CMK (cell line): Measurements from ENCODE around the gene PCBP4.
A peak's percentile ranks its signal among the peaks of the same experiment; 100 is the strongest.
"Not testable (repeated sequence)": the region's sequence is repeated elsewhere in the genome, so short reads cannot be mapped to it uniquely, and the experiment has no call there.

Source experiments
- DNase-seq: peaks from one replicate; pipeline ENCODE4 v3.0.0-alpha.2; 2010; ENCODE audit warnings: low read depth

Gene PCBP4

GRCh38 chr3:51994530-51994929, 27.3 kb upstream of the PCBP4 start:
- no peak for DNase-seq

DNA sequence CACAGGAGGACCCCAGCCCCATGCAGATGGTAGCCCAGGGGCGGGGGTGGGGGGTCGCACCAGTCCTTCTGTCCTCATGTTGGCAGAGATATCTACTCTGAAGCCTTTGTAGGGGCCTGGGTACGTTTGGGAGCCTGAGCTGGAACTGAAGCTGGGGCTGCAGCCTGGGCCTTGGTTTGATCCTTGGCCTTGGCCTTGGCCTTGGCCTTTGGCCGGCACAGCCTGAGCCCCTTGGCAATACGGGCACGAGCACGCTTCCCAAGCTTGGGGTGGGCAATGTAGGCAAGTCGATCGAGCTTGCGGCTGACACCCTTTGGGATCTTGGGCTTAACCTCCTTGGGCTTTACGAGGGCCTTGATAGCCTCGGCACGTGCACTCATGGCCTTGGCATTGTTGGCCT, 26.4 kb upstream of the PCBP4 start:
- DNase-seq: not testable (repeated sequence)

DNA sequence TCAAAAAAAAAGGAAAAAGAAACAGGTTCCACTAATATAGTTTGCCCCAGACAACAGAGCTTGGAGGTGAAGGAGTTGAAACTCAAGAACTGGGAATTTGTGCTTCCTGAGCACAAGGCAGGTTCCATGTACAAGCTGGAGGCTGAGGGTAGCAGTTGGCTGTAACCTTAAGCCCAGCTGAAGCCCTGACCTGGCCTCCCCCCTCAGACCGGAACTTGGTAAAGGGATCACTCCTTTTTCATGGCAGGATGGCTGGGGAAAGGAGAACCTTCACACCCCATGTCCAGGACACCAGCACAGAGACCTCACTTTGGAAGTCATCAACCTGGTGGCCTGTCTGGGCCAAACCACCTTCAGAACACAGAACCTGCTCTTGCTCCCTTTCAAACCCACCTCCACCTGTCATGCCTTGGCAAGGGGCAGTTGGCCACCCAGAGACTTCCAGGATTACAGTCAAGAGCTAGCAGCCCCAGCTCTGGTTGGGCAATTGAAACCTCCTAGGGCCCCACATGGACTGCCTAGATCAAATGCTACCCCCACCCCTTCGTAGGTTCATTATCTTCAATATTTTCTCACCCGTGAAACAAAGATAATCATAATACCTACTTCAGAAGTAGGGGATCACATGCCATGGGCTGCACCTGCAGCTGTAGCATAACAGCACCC, 24.9 kb upstream of the PCBP4 start:
- no peak for DNase-seq

DNA sequence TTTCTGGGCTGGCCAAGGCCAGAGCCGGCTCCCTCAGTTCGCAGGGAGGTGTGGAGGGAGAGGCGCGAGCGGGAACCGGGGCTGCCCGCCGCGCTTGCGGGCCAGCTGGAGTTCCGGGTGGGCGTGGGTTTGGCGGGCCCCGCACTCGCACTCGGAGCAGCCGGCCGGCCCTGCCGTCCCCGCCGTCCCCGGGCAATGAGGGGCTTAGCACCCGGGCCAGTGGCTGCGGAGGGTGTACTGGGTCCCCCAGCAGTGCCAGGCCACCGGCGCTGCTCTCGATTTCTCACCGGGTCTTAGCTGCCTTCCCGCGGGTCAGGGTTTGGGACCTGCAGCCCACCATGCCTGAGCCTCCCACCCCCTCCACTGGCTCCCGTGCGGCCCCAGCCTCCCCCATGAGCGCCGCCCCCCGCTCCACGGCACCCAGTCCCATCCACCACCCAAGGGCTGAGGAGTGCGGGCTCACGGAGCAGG, 23.3 kb upstream of the PCBP4 start:
- DNase-seq: not testable (repeated sequence)

DNA sequence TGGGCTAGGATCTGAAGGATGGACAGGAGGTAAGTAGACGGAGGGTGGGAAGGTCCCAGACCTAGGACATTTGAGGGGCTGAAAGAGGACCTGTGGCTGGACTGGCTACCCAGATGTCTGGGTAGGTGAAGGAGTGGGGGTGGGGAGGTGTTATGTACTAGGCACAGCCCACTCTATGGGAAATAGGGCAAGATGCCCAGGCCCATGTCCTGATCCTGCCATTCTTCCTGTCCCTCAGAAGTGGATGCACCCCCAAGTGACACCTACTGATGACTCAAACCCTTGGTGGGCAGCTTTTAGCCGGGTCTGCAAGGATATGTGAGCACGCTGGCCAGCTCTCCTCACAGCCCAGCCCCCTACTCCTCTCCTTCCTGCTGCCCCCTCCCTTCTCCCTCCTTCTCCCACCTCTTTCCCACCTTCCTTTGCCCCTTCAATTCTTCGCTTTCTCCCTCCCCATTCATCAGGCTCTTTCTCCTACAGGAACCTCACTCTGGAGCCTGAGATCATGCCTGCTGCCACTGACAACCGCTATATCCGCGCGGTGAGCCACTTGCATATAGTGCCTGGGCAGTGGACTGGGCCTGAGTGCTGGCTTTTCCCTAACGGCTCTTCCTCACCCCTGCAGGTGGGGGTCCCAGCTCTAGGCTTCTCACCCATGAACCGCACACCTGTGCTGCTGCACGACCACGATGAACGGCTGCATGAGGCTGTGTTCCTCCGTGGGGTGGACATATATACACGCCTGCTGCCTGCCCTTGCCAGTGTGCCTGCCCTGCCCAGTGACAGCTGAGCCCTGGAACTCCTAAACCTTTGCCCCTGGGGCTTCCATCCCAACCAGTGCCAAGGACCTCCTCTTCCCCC, 21.3 kb upstream of the PCBP4 start:
- no peak for DNase-seq

DNA sequence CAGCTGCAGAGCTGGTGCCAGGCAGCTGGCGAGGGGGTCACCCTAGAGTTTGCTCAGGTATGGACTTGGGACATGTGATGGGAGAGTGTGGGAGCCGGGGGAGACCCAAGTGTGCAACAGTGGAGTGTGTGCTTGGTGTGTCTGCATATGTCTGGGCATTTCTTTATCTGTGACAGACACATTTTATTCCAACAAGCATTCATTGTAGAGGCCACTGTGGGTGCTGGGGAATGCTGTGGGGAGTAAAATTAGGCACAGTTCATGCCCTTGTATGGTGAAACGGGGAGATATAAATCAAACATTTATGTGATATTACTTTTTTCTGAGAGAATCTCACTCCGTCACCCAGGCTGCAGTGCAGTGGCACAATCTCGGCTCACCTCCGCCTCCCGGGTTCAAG, 20.3 kb upstream of the PCBP4 start:
- DNase-seq: no peak

GRCh38 chr3:51986010-51986947, 19.0 kb upstream of the PCBP4 start:
- DNase-seq: no peak

- no peak for DNase-seq
Observed at GRCh38 chr3:51985063-51985462, 17.8 kb upstream of the PCBP4 start.

DNA sequence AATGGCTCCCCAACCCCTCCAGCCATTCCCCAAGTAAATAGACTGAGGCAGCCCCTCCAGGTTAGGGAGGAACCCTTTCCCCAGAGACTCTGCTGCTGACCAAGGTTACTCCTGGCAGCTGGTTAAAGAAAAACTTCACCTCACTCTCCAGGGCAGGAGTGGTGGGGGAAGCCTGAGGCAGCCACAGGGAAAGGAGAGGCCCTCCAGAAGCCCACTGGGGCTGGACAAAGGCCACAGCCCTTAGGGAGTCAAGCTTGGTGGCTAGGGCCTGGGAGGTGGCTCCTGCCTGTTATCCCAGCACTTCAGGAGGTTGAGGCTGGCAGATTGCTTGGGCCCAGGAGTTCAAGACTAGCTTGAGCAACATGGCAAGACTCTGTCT, 17.0 kb upstream of the PCBP4 start:
- no peak for DNase-seq

GRCh38 chr3:51983578-51984268, 16.5 kb upstream of the PCBP4 start:
- DNase-seq: no peak

GRCh38 chr3:51982838-51983577, 15.8 kb upstream of the PCBP4 start, which contains the start of gene ACY1:
TSS of gene ACY1 (plus strand) at chr3:51983535. CDS start at chr3:51984065, 530 bp downstream.
- peak; percentile 86 for DNase-seq

GRCh38 chr3:51982352-51982837, 15.1 kb upstream of the PCBP4 start:
- no peak for DNase-seq

- no peak for DNase-seq
Observed at GRCh38 chr3:51980253-51980652, 13.0 kb upstream of the PCBP4 start.

DNA sequence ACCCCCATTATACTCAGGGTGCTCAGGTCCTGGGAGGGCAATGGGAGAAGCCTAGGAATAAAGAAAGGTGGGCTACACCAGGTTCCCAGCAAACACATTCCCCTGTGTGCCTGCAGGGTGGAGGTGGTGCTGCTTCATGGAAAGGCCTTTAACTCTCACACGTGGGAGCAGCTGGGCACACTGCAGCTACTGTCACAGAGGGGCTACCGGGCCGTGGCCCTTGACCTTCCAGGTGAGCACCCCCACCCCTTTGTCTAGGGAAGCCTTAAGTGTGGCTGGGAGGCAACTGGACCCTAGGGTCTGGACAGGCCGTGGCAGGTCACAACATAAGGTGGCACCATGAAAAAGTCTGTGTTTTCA, 10.9 kb upstream of the PCBP4 start:
- DNase-seq: no peak

DNA sequence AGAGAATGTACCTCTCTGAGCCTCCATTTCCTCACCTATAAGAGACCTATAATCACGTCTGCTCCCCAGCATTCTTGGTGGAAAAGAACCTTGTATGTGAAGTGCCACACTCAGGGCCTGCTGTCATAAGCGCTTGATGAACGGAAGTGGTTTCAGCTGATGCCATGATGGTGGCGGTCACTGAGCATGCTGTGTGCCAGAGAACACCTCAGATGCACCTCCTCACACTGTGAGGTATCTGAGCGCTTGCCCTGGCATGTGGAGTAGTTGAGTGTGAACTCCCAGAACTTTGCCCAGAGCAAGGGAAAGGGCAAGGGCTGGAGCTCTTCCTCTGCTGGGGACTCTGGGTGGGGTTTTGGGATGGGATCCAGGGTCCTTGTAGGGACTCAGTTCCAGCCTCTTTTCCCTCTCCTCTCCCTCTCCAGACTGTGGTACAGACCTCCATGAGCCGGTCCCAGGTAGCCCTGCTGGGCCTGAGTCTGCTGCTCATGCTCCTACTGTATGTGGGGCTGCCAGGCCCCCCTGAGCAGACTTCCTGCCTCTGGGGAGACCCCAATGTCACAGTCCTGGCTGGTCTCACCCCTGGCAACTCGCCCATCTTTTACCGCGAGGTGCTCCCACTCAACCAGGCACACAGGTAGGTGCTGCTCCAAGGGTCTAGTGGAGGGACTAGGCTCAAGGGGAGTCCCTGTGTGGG, 10.3 kb upstream of the PCBP4 start:
- DNase-seq: no peak

GRCh38 chr3:51975852-51976549, 8.7 kb upstream of the PCBP4 start:
- no peak for DNase-seq

- no peak for DNase-seq
Observed at GRCh38 chr3:51974963-51975851, 8.0 kb upstream of the PCBP4 start, which contains the start of gene ABHD14A. TSS of gene ABHD14A (plus strand) at chr3:51975064. CDS start at chr3:51975136, 72 bp downstream.

- no peak for DNase-seq
Observed at GRCh38 chr3:51974277-51974962, 7.2 kb upstream of the PCBP4 start.
